ENCODE measurements around the gene CSRP1. TPM values are rescaled to one million over a fixed set of nuclear protein-coding genes. Genes with fewer than 3 reads are reported as not detected.

The CSRP1 gene
- total RNA-seq, 2 experiments from 2014 or later = 55.3 to 56.2 TPM

DNA sequence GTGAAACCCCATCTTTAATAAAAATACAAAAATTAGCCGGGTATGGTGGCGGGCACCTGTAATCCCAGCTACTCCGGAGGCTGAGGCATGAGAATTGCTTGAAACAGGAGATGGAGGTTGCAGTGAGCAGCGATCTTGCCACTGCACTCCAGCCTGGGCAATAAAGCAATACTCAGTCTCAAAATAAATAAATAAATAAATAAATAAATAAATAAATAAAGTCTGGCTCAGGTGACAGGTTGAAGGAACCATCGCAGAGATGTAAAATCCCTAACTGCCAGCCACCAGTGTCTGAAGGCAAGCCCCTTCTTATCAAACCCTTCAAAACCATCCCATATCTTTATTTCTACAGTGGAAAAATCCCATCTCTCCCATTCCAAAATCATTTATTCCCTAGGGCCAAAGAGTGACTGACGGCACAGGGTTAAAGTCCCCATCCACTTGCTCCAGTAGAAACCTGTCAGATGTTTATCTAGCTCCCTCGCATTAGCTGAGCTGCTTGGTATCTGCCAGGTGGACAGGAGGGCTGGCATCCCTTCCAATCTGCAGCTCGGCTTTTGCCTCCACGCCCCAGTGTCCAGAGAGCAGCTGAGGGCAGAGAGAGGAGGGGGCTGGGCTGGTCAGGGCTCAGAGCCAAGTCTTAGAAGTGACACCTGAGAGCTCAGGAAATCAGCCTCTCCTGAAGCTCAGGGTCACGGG, 5.0 kb downstream of the CSRP1 start:
- intact Hi-C loops (cut with micrococcal nuclease) = no loop called here
- DNase-seq = no peak
- no peak overlapping the region for H3K4me3 Mint-ChIP-seq
- no peaks in the 10 kb centered on the region for H3K9me3 Mint-ChIP-seq
- ATAC-seq = no peak
- H3K27me3 Mint-ChIP-seq = no peaks in the 10 kb centered on the region
- no peak overlapping the region for H3K27ac Mint-ChIP-seq
- H3K36me3 Mint-ChIP-seq (ENCODE audit: low read depth) = no peaks in the 10 kb centered on the region
- TF ChIP-seq, protein P1, sequence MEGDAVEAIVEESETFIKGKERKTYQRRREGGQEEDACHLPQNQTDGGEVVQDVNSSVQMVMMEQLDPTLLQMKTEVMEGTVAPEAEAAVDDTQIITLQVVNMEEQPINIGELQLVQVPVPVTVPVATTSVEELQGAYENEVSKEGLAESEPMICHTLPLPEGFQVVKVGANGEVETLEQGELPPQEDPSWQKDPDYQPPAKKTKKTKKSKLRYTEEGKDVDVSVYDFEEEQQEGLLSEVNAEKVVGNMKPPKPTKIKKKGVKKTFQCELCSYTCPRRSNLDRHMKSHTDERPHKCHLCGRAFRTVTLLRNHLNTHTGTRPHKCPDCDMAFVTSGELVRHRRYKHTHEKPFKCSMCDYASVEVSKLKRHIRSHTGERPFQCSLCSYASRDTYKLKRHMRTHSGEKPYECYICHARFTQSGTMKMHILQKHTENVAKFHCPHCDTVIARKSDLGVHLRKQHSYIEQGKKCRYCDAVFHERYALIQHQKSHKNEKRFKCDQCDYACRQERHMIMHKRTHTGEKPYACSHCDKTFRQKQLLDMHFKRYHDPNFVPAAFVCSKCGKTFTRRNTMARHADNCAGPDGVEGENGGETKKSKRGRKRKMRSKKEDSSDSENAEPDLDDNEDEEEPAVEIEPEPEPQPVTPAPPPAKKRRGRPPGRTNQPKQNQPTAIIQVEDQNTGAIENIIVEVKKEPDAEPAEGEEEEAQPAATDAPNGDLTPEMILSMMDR (IDR thresholded peaks at IDR 0.05) = no peak
- peaks cover 24% of the 10 kb centered on the region for H3K4me1 Mint-ChIP-seq (ENCODE audit: low read depth)
- POLR2A ChIA-PET = interaction anchor here (0.7 to 1.6 kb wide), 2 partner anchors 12 to 39 kb away, joined by 3 read pairs; no protein-coding TSS in a partner anchor
- CTCF ChIA-PET = interaction anchor here (0.9 to 30.4 kb wide), 7 partner anchors 3 to 66 kb away, joined by 3 to 796 read pairs (median 5); partner anchors contain the start of gene CSRP1

DNA sequence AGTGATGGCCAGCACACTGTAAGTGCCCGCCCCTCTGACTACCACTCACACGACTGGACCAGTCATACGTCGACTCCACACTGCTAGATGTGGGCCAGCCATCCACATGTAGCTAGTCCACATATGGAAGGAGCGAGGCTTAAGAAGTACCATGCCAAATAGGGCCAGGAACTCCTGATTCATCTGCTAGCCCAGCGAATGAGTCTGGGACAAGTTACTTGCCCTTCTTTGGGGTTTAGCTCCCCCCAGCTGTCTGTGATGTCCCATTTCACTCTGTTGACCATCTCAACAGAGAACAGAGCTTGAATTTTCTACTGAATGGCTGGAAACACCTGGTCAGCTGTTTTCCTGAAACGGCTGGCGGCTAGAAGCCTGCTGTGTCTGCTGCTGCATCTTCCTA, 5.8 kb downstream of the CSRP1 start:
- DNase-seq (no peak), ATAC-seq (no peak)
- Mint-ChIP-seq H3K4me1 (ENCODE audit: low read depth) (peaks cover 24% of the 10 kb centered on the region), H3K27ac (no peak overlapping the region), H3K27me3 (no peaks in the 10 kb centered on the region), H3K36me3 (ENCODE audit: low read depth) (no peaks in the 10 kb centered on the region), H3K4me3 (no peak overlapping the region), H3K9me3 (no peaks in the 10 kb centered on the region)
- TF ChIP-seq, protein P1 (IDR thresholded peaks at IDR 0.05) = no peak
- CTCF ChIA-PET = interaction anchor here (0.9 to 30.4 kb wide), 6 partner anchors 4 to 66 kb away, joined by 3 to 796 read pairs (median 4); partner anchors contain the start of gene CSRP1
- intact Hi-C loops (cut with micrococcal nuclease) = no loop called here
- POLR2A ChIA-PET = interaction anchor here (1.6 kb wide), 1 partner anchor 11 kb away, joined by 3 read pairs; no protein-coding TSS in a partner anchor

DNA sequence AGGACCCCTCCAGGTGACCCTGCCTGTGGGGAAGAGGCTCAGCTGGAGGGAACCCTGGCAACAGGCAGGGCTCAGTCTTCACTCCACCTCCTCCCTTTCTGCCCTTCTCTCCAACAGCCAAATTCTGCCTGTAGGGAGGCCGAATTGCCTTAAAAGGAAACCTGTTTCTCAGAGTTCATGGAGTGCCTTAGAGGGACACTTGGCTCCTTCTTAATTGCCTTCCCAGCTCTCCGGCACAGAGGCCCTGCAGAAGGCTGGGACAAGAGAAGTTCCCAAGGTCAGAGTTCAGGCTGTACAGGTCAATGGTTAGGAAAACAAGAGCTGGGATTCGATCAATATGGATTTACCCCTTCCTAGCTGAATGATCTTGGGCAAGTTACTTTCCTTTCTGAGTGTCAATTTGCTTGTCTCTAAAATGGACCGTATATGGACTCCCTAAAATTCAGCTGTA, 6.2 kb downstream of the CSRP1 start:
- ChIA-PET POLR2A (interaction anchor here (1.6 kb wide), 1 partner anchor 11 kb away, joined by 3 read pairs; no protein-coding TSS in a partner anchor), CTCF (interaction anchor here (0.9 to 30.4 kb wide), 6 partner anchors 4 to 65 kb away, joined by 3 to 796 read pairs (median 4); partner anchors contain the start of gene CSRP1)
- no peak for DNase-seq
- Mint-ChIP-seq H3K27ac (no peak overlapping the region), H3K36me3 (ENCODE audit: low read depth) (peaks cover 3% of the 10 kb centered on the region), H3K4me1 (ENCODE audit: low read depth) (peaks cover 19% of the 10 kb centered on the region), H3K27me3 (no peaks in the 10 kb centered on the region), H3K9me3 (no peaks in the 10 kb centered on the region), H3K4me3 (no peak overlapping the region)
- TF ChIP-seq, protein P1 (IDR thresholded peaks at IDR 0.05) = no peak
- intact Hi-C loops (cut with micrococcal nuclease) = no loop called here
- ATAC-seq = no peak

DNA sequence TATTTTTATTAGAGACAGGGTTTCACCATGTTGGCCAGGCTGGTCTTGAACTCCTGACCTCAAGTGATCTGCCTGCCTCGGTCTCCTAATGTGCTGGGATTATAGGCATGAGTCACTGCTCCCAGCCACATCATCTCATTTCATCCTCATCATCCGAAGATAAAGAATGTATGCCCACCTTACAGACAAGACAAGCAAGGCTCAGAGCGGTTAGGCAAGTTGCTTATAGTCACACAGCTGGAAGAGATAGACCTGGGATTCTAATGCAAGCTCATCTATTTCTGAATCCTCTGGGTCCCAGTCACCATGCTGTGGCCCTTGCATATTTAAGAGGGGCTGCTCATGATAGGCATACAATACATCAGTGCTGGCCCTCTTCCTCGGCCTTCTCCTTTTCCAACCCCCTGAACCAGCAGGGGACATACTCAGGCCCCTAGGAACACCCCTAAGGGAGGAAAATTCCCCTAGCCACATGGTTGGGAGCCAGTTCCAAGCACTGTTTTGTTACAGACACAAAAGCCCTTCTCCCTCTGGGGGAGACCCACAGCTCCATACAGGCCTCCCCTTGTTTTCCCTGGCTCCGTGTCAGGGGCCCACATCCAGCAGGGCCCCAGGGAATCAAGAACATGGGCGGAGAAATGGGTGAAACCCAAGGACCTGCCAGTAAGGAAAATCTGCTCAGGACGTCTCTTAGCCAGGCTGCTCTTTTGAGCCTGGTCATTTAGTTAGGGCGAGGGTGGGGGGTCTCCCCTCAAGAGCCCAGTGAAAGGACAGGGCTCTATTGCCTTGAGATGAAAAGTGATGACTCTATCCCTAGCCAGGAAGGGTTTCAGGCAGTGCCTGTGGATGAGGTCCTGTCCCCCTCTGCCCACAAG, 6.9 kb downstream of the CSRP1 start:
- H3K27me3 Mint-ChIP-seq = no peaks in the 10 kb centered on the region

More for the DNA sequence above, 6.9 kb downstream of the CSRP1 start:
- intact Hi-C loops (cut with micrococcal nuclease) = no loop called here
- Mint-ChIP-seq H3K4me1 (ENCODE audit: low read depth) (peaks cover 13% of the 10 kb centered on the region), H3K4me3 (no peak overlapping the region), H3K9me3 (no peaks in the 10 kb centered on the region), H3K27ac (no peak overlapping the region), H3K36me3 (ENCODE audit: low read depth) (peaks cover 6% of the 10 kb centered on the region)
- ATAC-seq = no peak
- CTCF ChIA-PET = interaction anchor here (0.9 to 30.4 kb wide), 5 partner anchors 5 to 65 kb away, joined by 3 to 796 read pairs (median 3); partner anchors contain the start of gene CSRP1
- TF ChIP-seq, protein P1 (IDR thresholded peaks at IDR 0.05) = no peak
- POLR2A ChIA-PET = no interaction called here
- no peak for DNase-seq
